Muscle of leg (tissue), 11 donors: Measurements from ENCODE around the gene FAM90A1. TPM values are rescaled to one million over a fixed set of nuclear protein-coding genes. Genes with fewer than 3 reads are reported as not detected.
"Not testable (repeated sequence)": the region's sequence is repeated elsewhere in the genome, so short reads cannot be mapped to it uniquely, and the experiment has no call there.

Experiments
- DNase-seq: peaks from one replicate; pipeline ENCODE4 v3.0.0; 2013
- H3K27ac ChIP-seq: one replicate; pipeline ENCODE4 v1.5.1; 2013; ENCODE audit warnings: mild to moderate bottlenecking, low read length, control low read depth
- H3K27me3 ChIP-seq: one replicate; pipeline ENCODE4 v1.6.1; 2013; ENCODE audit warnings: low read length; ENCODE audit not compliant: control insufficient read depth, insufficient read depth
- H3K36me3 ChIP-seq: one replicate; pipeline ENCODE4 v1.6.1; 2013; ENCODE audit warnings: low read length; ENCODE audit not compliant: control insufficient read depth, insufficient read depth
- H3K4me1 ChIP-seq: one replicate; pipeline ENCODE4 v1.6.1; 2013; ENCODE audit warnings: low read length; ENCODE audit not compliant: control insufficient read depth, insufficient read depth
- H3K4me3 ChIP-seq: one replicate; pipeline ENCODE4 v1.5.1; 2013; ENCODE audit warnings: low read length, control low read depth
- H3K9me3 ChIP-seq: replicated peaks from 2 replicates; pipeline ENCODE4 v1.6.1; 2013; ENCODE audit warnings: low read depth, low read length; ENCODE audit not compliant: control insufficient read depth
- WGBS: methylation state at CpG from one replicate; pipeline ENCODE4 v1.1.5; 2013; ENCODE audit warnings: missing lambda C conversion rate; ENCODE audit not compliant: insufficient coverage; 5-methylcytosine and 5-hydroxymethylcytosine counted together
- polyA plus RNA-seq, 8 donors: library from polyadenylated mRNA; unstranded; fragments of 120-200 nt; gene quantifications; one replicate each; pipeline versions ENCODE4 v1.2.1 to v1.2.3, GENCODE V29; 2013; ENCODE audit warnings: inconsistent platforms in 1 of 8, low replicate concordance in 1 of 8; ENCODE audit not compliant: insufficient read length in 8 of 8, insufficient read depth in 1 of 8
- total RNA-seq: library from RNA; stranded (reverse); fragments of 120-200 nt; gene quantifications from one replicate; pipeline ENCODE4 v1.2.4, GENCODE V29; 2013

FAM90A1 gene
- total and polyA plus RNA-seq, 9 donors = 0.09 to 2.5 (median 0.79) TPM

- WGBS = no CpG with 5 or more reads among the region's 2 CpGs
- H3K4me3 ChIP-seq, DNase-seq, H3K27ac ChIP-seq, H3K4me1 ChIP-seq, H3K36me3 ChIP-seq, H3K27me3 ChIP-seq, H3K9me3 ChIP-seq: not testable (repeated sequence)
Measured at GRCh38 chr12:8172911-8173310, 54.5 kb downstream of the FAM90A1 start.

Other genes with a start within 250 kb of the FAM90A1 start
- 10.9 TPM for gene FOXJ2, start 194.9 kb downstream of the FAM90A1 start, total RNA-seq
- 10 to 100 TPM; 16.1 to 23.5 (median 20.2) TPM for gene FOXJ2, start 194.9 kb downstream of the FAM90A1 start, polyA plus RNA-seq
- 3.7 TPM for gene C3AR1, start 161.3 kb downstream of the FAM90A1 start, total RNA-seq
- gene C3AR1, start 161.3 kb downstream of the FAM90A1 start, polyA plus RNA-seq = 1 to 10 TPM; 4.0 to 6.5 (median 5.0) TPM
- gene NECAP1, start 145.3 kb downstream of the FAM90A1 start, total RNA-seq = 28.7 TPM
- gene NECAP1, start 145.3 kb downstream of the FAM90A1 start, polyA plus RNA-seq = 10 to 100 TPM; 20.3 to 27.0 (median 24.5) TPM
- 2.5 TPM for gene CLEC4A, start 104.0 kb downstream of the FAM90A1 start, total RNA-seq
- gene CLEC4A, start 104.0 kb downstream of the FAM90A1 start, polyA plus RNA-seq = 1 to 10 TPM in 5 of 8 donors, under 1 TPM in 3; 0.16 to 3.6 (median 1.4) TPM
- not detected for gene ZNF705A, start 70.6 kb downstream of the FAM90A1 start, total RNA-seq
- gene ZNF705A, start 70.6 kb downstream of the FAM90A1 start, polyA plus RNA-seq = under 1 TPM in 2 of 8 donors, not detected in 6; 0.24 to 0.59 TPM
- gene CLEC6A, start 228.3 kb upstream of the FAM90A1 start, total RNA-seq = not detected
- not detected for gene CLEC6A, start 228.3 kb upstream of the FAM90A1 start, polyA plus RNA-seq